Spleen (tissue), 11 donors: Measurements from ENCODE around the gene THAP9. TPM values are rescaled to one million over a fixed set of nuclear protein-coding genes. Genes with fewer than 3 reads are reported as not detected.

ENCODE experiments used
- DNase-seq: peaks from one replicate; pipeline ENCODE4 v3.0.0-alpha.2; 2020
- H3K27ac ChIP-seq, 8 donors: fragments of 200-600 bp; sonication (generic) in 7 of 8; 1 replicate in 4 of 8; 2 replicates in 4 of 8; pipeline versions ENCODE4 v1.5.0 to v1.8.0; 2016 to 2021; ENCODE audit warnings: inconsistent platforms in 4 of 8, mild to moderate bottlenecking in 4 of 8, moderate library complexity in 1 of 8
- H3K27me3 ChIP-seq, 7 donors: fragments of 200-600 bp; sonication (generic) in 6 of 7; replicated peaks in 1 of 7; 1 replicate in 4 of 7; 2 replicates in 3 of 7; pipeline versions ENCODE4 v1.5.0 to v1.8.0; 2016 to 2021; ENCODE audit warnings: inconsistent platforms in 3 of 7, mild to moderate bottlenecking in 1 of 7
- H3K36me3 ChIP-seq, 6 donors: fragments of 200-600 bp; sonication (generic) in 5 of 6; 1 replicate in 4 of 6; 2 replicates in 2 of 6; pipeline versions ENCODE4 v1.5.0 to v1.8.0; 2016 to 2021; ENCODE audit warnings: inconsistent platforms in 2 of 6
- H3K4me1 ChIP-seq, 6 donors: fragments of 200-600 bp; sonication (generic) in 5 of 6; 1 replicate in 3 of 6; 2 replicates in 3 of 6; pipeline versions ENCODE4 v1.5.0 to v1.8.0; 2016 to 2021; ENCODE audit warnings: inconsistent platforms in 3 of 6
- H3K4me3 ChIP-seq, 8 donors: fragments of 200-600 bp; sonication (generic) in 7 of 8; 1 replicate in 4 of 8; 2 replicates in 4 of 8; pipeline versions ENCODE4 v1.5.0 to v1.8.0; 2016 to 2021; ENCODE audit warnings: inconsistent platforms in 4 of 8, mild to moderate bottlenecking in 4 of 8, moderate library complexity in 2 of 8
- H3K9me3 ChIP-seq, 8 donors: fragments of 200-600 bp; sonication (generic) in 7 of 8; 1 replicate in 4 of 8; 2 replicates in 4 of 8; pipeline versions ENCODE4 v1.5.0 to v1.8.0; 2016 to 2021; ENCODE audit warnings: inconsistent platforms in 4 of 8
- POLR2A ChIP-seq, 3 donors: fragments of 450-650 bp; IDR thresholded peaks; one replicate each; pipeline ENCODE4 v1.5.1; 2017; ENCODE audit warnings: antibody characterized with exemption in 3 of 3, mild to moderate bottlenecking in 1 of 3
- POLR2AphosphoS5 ChIP-seq, 3 donors: sonication (generic); formaldehyde crosslinking; IDR thresholded peaks; one replicate each; pipeline ENCODE4 v1.5.1; 2017; ENCODE audit warnings: antibody characterized with exemption in 3 of 3
- WGBS, 5 donors: extraction: QIAGEN DNeasy Blood & Tissue Kit in 3 of 5; methylation state at CpG; one replicate each; pipeline versions ENCODE4 v1.1.5 to v1.1.7; 2013 to 2018; 5-methylcytosine and 5-hydroxymethylcytosine counted together
- intact Hi-C: fragments of 100-400 bp; cut with DNase I; formaldehyde crosslinking; loops from one replicate; pipeline ENCODE4 v1.15.0; 2023; ENCODE audit warnings: low total_unique reads
- polyA plus RNA-seq, 3 donors: library from polyadenylated mRNA; stranded (reverse); fragments of 200-250 nt; gene quantifications; one replicate each; pipeline ENCODE4 v1.2.1, GENCODE V29; 2013
- total RNA-seq, 7 donors: library from RNA; depleted of rRNA in 3 of 7; stranded (reverse); fragments of >200 nt in 3 of 7; fragmentation: NEBNext Ultra II Directional in 4 of 7; extraction: Animal tissue kit (Norgen Biotek cat#: 25700) in 4 of 7; gene quantifications; one replicate each; pipeline versions ENCODE4 v1.1.0 to v1.2.1, GENCODE V29; 2016 to 2021
- TF ChIP-seq, protein P1 (sequence below), 11 experiments: fragments of 200-600 bp in 7 of 11; fragments of 450-650 bp in 4 of 11; sonication (generic) in 4 of 11; IDR thresholded peaks in 8 of 11; conservative IDR thresholded peaks in 3 of 11; 1 replicate in 7 of 11; 2 replicates in 4 of 11; pipeline versions ENCODE4 v1.4.0 to v1.8.0; 2016 to 2021; ENCODE audit warnings: antibody characterized with exemption in 11 of 11, inconsistent platforms in 4 of 11, mild to moderate bottlenecking in 1 of 11
- donor health status: healthy with polysubstance abuse.
- donor health status: DM: no; HTN: no; CAD: no; lungs with moderate emphysema.
- donor health status: DM: no; HTN: no; CAD: no.
- donor health status: Bipolar disorder and iron deficiency.
- donor health status: healthy.
- donor health status: DM: no; HTN: no; CAD: no.
- donor health status: DM: yes; HTN: yes; CAD: no.

THAP9 gene
- total and polyA plus RNA-seq, 10 donors: 1.8 to 8.1 (median 3.2) TPM

DNA sequence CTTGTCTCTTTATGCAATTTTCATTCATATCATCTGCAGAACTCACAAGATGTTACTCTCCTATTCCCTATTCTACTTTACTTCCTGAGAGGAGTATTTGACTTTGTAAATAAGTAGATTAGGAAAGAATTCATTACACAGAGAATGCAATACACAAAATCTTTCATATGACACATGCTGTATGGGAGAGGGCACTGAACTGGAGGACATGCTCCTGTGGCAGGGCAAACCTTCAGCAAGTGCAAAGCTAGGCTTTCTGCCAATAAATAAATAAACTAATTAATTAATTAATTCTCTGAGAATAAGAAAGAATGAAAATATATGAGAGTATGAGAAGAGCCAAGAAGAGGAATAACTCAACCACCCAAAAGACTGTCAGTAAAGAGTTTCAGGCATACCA lies 33.9 kb downstream of the THAP9 start:
- no peak for DNase-seq
- no peak for TF ChIP-seq POLR2AphosphoS5 (IDR thresholded peaks at IDR 0.05)
- TF ChIP-seq POLR2A (IDR thresholded peaks at IDR 0.05): no peak
- TF ChIP-seq, protein P1, sequence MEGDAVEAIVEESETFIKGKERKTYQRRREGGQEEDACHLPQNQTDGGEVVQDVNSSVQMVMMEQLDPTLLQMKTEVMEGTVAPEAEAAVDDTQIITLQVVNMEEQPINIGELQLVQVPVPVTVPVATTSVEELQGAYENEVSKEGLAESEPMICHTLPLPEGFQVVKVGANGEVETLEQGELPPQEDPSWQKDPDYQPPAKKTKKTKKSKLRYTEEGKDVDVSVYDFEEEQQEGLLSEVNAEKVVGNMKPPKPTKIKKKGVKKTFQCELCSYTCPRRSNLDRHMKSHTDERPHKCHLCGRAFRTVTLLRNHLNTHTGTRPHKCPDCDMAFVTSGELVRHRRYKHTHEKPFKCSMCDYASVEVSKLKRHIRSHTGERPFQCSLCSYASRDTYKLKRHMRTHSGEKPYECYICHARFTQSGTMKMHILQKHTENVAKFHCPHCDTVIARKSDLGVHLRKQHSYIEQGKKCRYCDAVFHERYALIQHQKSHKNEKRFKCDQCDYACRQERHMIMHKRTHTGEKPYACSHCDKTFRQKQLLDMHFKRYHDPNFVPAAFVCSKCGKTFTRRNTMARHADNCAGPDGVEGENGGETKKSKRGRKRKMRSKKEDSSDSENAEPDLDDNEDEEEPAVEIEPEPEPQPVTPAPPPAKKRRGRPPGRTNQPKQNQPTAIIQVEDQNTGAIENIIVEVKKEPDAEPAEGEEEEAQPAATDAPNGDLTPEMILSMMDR (IDR thresholded peaks at IDR 0.05 in 8 of 11, conservative IDR thresholded peaks at IDR 0.05 in 3 of 11): no peak
- Histone ChIP-seq H3K4me1 (no peaks in the 10 kb centered on the region), H3K9me3 (no peaks in the 10 kb centered on the region), H3K4me3 (no peak overlapping the region), H3K36me3 (peaks cover 0 to 97% (median 53%) of the 10 kb centered on the region in 6 donors), H3K27ac (no peak overlapping the region), H3K27me3 (no peaks in the 10 kb centered on the region)
- intact Hi-C loops: no loop called here

DNA sequence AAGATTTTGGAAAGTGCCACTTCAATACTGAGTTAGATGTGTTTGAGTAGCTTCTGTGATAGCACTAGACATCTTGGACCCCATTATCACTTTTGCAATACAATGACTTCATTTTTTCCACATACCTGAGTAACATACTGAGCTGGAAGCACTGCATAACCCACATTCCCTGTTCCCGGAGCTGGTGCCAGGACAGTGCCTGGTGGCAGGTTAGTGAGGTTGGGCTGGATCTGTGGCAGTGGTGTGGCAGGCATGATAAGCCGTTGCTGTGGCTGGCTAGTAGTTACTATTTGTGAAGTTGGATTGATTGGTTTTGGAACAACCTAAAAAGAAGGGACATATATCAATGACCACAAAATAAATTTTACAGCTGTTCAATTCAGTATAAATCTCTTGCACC lies 38.9 kb downstream of the THAP9 start:
- H3K4me1 ChIP-seq: no peaks in the 10 kb centered on the region
- H3K4me3 ChIP-seq: no peak overlapping the region
- H3K27ac ChIP-seq: no peak overlapping the region
- H3K36me3 ChIP-seq: peaks cover 0 to 95% (median 56%) of the 10 kb centered on the region in 6 donors
- no peak for TF ChIP-seq POLR2AphosphoS5 (IDR thresholded peaks at IDR 0.05)
- no peak for TF ChIP-seq POLR2A (IDR thresholded peaks at IDR 0.05)
- TF ChIP-seq, protein P1 (IDR thresholded peaks at IDR 0.05 in 8 of 11, conservative IDR thresholded peaks at IDR 0.05 in 3 of 11): no peak
- intact Hi-C loops: no loop called here
- no peak for DNase-seq
- no peaks in the 10 kb centered on the region for H3K27me3 ChIP-seq
- 89 to 100% (median 99%) methylated on average over 2 of the region's 2 CpGs for WGBS, 5 donors
- H3K9me3 ChIP-seq: no peaks in the 10 kb centered on the region

DNA sequence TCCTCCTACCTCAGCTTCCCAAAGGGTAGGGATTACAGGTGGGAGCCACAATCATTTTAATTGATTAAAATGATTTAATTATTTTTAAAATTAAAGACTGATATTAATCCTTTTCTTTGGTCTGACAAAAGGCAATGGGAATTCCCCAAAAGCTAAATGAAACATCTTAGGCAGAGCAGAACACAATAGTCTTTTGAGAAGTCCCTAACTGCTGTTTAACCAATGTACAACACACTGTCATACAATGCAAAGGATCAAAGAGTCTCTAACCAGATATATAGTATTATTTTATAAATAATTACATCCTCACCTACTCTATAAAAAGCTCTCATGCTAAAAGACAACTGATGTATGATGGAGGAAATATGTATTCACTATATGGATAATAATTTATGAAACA lies 47.0 kb downstream of the THAP9 start:
- intact Hi-C loops: no loop called here
- TF ChIP-seq, protein P1 (IDR thresholded peaks at IDR 0.05 in 8 of 11, conservative IDR thresholded peaks at IDR 0.05 in 3 of 11): no peak
- TF ChIP-seq POLR2A (IDR thresholded peaks at IDR 0.05): no peak
- TF ChIP-seq POLR2AphosphoS5 (IDR thresholded peaks at IDR 0.05): no peak
- H3K4me1 ChIP-seq: no peaks in the 10 kb centered on the region
- no peak overlapping the region for H3K27ac ChIP-seq
- no peak for DNase-seq
- peaks cover 0 to 46% (median 4%) of the 10 kb centered on the region in 6 donors for H3K36me3 ChIP-seq
- H3K4me3 ChIP-seq: no peak overlapping the region
- no peaks in the 10 kb centered on the region for H3K27me3 ChIP-seq
- no peaks in the 10 kb centered on the region for H3K9me3 ChIP-seq

DNA sequence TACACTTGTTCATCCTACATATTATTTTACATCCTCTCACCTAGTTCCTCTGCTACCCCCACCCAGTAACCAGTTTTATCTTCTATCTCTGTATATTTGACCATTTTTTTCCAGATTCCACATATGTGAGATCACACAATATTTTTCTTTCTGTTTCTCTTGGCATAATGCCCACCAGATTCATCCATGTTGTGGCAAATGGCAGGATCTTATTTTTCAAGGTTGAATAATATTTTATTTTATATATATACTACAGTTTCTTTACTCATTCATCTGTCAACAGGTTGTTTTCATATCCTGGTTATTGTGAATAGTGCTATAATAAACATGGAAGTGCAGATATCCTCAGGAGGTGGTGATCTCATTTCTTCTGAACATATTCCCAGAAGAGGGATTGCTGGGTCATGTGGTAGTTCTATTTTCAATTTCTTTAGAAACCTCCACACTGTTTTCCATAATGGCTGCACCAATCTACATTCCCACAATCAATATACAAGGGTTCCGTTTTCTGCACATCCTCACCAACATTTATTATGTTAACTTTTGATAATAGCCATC lies 48.2 kb downstream of the THAP9 start:
- no peak for DNase-seq
- peaks cover 0 to 49% (median 5%) of the 10 kb centered on the region in 6 donors for H3K36me3 ChIP-seq
- H3K4me3 ChIP-seq: no peak overlapping the region
- H3K27ac ChIP-seq: no peak overlapping the region
- TF ChIP-seq, protein P1 (IDR thresholded peaks at IDR 0.05 in 8 of 11, conservative IDR thresholded peaks at IDR 0.05 in 3 of 11): no peak
- no peak for TF ChIP-seq POLR2A (IDR thresholded peaks at IDR 0.05)
- no peak for TF ChIP-seq POLR2AphosphoS5 (IDR thresholded peaks at IDR 0.05)
- no peaks in the 10 kb centered on the region for H3K9me3 ChIP-seq
- no peaks in the 10 kb centered on the region for H3K4me1 ChIP-seq
- 91 to 100% (median 97%) methylated on average over 1 of the region's 1 CpG for WGBS, 5 donors
- no peaks in the 10 kb centered on the region for H3K27me3 ChIP-seq
- intact Hi-C loops: no loop called here
